Measurements from ENCODE around the gene FNBP1. TPM values are rescaled to one million over a fixed set of nuclear protein-coding genes. Genes with fewer than 3 reads are reported as not detected.

FNBP1 gene
- total RNA-seq, 1 experiment from 2014 or later, result 53.6 TPM

DNA sequence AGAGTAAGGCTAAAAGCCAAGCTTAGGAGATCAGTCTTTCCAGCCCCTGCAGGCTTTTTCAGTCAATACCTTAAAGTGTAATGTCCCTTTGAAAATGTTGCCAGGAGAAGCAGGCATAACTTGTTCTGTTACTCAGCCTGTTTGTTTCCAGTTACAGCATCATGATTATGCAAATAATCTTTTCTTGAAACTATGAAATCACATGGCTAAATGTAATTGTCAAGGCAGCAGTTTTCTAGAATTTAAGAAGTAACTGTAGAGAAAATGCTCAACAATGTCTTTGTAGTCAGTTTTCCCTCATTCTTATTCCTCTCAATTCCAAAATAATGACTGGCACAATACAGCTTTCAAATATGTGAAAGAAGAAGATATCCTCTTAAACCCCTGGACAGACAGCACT is 8.9 kb upstream of the FNBP1 start:
- Histone ChIP-seq H3K4me1 (ENCODE audit: control insufficient read depth, insufficient read depth, low read length) (0 out of 2 replicates have a peak, but pooled peaks cover 3% of the 10 kb centered on the region), H3K27me3 (ENCODE audit: control insufficient read depth, insufficient read depth, low read length) (no peaks in the 10 kb centered on the region), H3K36me3 (ENCODE audit: control insufficient read depth, insufficient read depth, low read length) (no peaks in the 10 kb centered on the region; the same call in 1 of the 2 replicates), H3K27ac (ENCODE audit: low read length) (no peak overlapping the region), H3K9me3 (ENCODE audit: control insufficient read depth, insufficient read depth, low read depth, low read length) (no peaks in the 10 kb centered on the region), H3K4me3 (ENCODE audit: low read depth in 2 of 2, low read length in 2 of 2) (no peak overlapping the region)
- ATAC-seq (no peak), DNase-seq (ENCODE audit: low read depth, low spot score) (no peak)
- TSS peak; percentile 62 for BruUV-seq (replicated peaks)
- ChIA-PET CTCF (no interaction called here), POLR2A (interaction anchor here (0.7 kb wide), 1 partner anchor 207 kb away, joined by 4 read pairs; no protein-coding TSS in a partner anchor)
- intact Hi-C loops (cut with micrococcal nuclease; ENCODE audit: unreplicated experiment), result no loop called here
- in situ Hi-C loops (cut with HindIII; ENCODE audit: low pct_unique_long_range_greater_than_20kb, low sequenced_read_pairs), result no loop called here
- no peak for TF ChIP-seq TCF7L2 (IDR thresholded peaks at IDR 0.05; ENCODE audit: low read depth, low read length)
- TF ChIP-seq REST (IDR thresholded peaks at IDR 0.05; ENCODE audit: insufficient read depth in 1 of 2, low read depth in 2 of 2, low read length in 1 of 2), result no peak
- no peak for TF ChIP-seq SIN3A (IDR thresholded peaks at IDR 0.05; ENCODE audit: borderline replicate concordance, insufficient read depth, low read depth, low read length)
- no peak for TF ChIP-seq POLR2AphosphoS5 (IDR thresholded peaks at IDR 0.05; ENCODE audit: low read depth, low read length)
- no peak for TF ChIP-seq CTCF (IDR thresholded peaks at IDR 0.05)

DNA sequence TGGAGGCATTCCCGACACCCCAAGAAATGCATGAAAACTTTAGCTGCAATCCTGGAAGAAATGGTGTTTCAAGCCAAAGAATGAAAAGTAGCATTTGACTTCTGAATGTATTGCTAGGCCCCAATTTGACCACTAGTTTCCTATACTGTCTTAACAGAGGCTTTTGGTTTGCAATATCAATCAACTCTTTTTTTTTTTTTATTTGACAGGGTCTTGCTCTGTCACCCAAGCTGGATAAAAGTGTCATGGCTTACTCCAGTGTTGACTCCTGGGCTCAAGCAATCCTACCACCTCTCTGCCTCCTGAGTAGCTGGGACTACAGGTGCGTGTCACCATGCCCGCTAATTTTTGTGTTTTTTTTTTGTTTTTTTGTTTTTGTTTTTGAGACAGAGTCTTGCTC is 7.5 kb upstream of the FNBP1 start:
- no peak for TF ChIP-seq TCF7L2 (IDR thresholded peaks at IDR 0.05; ENCODE audit: low read depth, low read length)
- TF ChIP-seq REST (IDR thresholded peaks at IDR 0.05; ENCODE audit: insufficient read depth in 1 of 2, low read depth in 2 of 2, low read length in 1 of 2), result no peak
- TF ChIP-seq CTCF (IDR thresholded peaks at IDR 0.05), result no peak
- no peak for TF ChIP-seq SIN3A (IDR thresholded peaks at IDR 0.05; ENCODE audit: borderline replicate concordance, insufficient read depth, low read depth, low read length)
- no peak for TF ChIP-seq POLR2AphosphoS5 (IDR thresholded peaks at IDR 0.05; ENCODE audit: low read depth, low read length)
- in situ Hi-C loops (cut with HindIII; ENCODE audit: low pct_unique_long_range_greater_than_20kb, low sequenced_read_pairs) (no loop called here), intact Hi-C loops (cut with micrococcal nuclease; ENCODE audit: unreplicated experiment) (no loop called here)
- Histone ChIP-seq H3K4me3 (ENCODE audit: low read depth in 2 of 2, low read length in 2 of 2) (no peak overlapping the region), H3K27me3 (ENCODE audit: control insufficient read depth, insufficient read depth, low read length) (no peaks in the 10 kb centered on the region), H3K36me3 (ENCODE audit: control insufficient read depth, insufficient read depth, low read length) (no peaks in the 10 kb centered on the region; the same call in 1 of the 2 replicates), H3K27ac (ENCODE audit: low read length) (no peak overlapping the region), H3K4me1 (ENCODE audit: control insufficient read depth, insufficient read depth, low read length) (peaks cover 9% of the 10 kb centered on the region), H3K9me3 (ENCODE audit: control insufficient read depth, insufficient read depth, low read depth, low read length) (no peaks in the 10 kb centered on the region)
- ATAC-seq, result no peak
- ChIA-PET CTCF (no interaction called here), POLR2A (no interaction called here)
- DNase-seq (ENCODE audit: low read depth, low spot score), result no peak
- no TSS peak for BruUV-seq (replicated peaks)
